ENCODE measurements around the gene ATOH8.

Gene ATOH8

DNA sequence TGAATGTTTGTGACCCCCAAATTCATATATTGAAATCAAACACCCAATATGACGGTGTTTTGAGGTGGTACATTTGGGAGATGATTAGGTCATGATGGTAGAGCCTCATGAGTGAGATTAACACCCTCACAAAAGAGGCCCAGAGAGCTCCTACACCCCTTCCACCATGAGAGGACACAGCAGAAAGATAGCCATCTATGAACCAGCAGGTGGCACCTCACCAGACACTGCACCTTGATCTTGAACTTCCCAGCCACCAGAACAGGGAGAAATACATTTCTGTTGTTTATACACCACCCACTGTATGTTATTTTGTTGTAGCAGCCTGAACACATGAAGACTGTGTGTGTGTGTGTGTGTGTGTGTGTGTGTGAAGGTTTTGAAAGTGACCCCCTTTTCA lies 76.9 kb downstream of the ATOH8 start:
- H3K9me3 ChIP-seq: no peaks in the 10 kb centered on the region
- no peaks in the 10 kb centered on the region for H3K4me1 ChIP-seq
- no peaks in the 10 kb centered on the region for H3K36me3 ChIP-seq (replicated peaks)
- no peak overlapping the region for H3K4me3 ChIP-seq
- H3K27me3 ChIP-seq (ENCODE audit: low read depth): peaks cover 4% of the 10 kb centered on the region; the same call in 1 of the 2 replicates
- in situ Hi-C loops (cut with MboI; ENCODE audit: low sequenced_read_pairs): no loop called here
- DNase-seq (ENCODE audit: low spot score in 2 of 2): no peak

DNA sequence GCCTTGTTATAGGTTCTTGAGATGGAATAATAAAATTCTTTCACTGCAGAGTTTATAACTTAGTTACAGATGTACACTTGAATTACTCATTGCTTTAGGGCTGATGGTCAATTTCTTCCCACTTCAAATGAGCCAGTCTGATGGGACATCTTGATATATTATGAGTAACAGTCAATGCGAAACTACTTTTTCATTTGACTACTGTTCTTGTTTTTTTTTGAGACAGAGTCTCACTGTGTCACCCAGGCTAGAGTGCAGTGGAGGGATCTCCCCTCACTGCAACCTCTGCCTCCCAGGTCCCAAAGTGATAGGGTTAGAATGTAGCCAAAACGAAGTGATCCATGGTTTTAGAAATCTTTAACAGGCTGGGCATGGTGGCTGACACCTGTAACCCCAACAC lies 77.9 kb downstream of the ATOH8 start:
- in situ Hi-C loops (cut with MboI; ENCODE audit: low sequenced_read_pairs): no loop called here
- H3K36me3 ChIP-seq (replicated peaks): no peaks in the 10 kb centered on the region
- no peaks in the 10 kb centered on the region for H3K9me3 ChIP-seq
- H3K27me3 ChIP-seq (ENCODE audit: low read depth): peaks cover 4% of the 10 kb centered on the region; the same call in 1 of the 2 replicates
- DNase-seq (ENCODE audit: low spot score in 2 of 2): no peak
- no peaks in the 10 kb centered on the region for H3K4me1 ChIP-seq
- no peak overlapping the region for H3K4me3 ChIP-seq

DNA sequence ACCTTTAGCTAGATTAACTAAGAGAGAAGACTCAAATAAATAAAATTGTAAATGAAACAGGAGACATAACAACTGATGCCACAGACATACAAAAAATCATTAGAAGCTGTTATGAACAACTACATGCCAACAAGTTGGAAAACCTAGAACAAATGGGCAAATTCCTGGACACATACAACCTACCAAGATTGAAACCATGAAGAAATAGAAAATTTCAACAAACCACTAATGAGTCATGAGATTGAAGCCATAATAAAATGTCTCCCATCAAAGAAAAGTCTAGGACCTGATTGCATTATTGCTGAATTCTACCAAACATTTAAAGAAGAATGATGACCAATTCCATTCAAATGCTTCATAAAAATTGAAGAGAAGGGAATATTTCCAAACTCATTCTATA lies 80.7 kb downstream of the ATOH8 start:
- no peaks in the 10 kb centered on the region for H3K4me1 ChIP-seq
- no peak for DNase-seq (ENCODE audit: low spot score in 2 of 2)
- no peak overlapping the region for H3K4me3 ChIP-seq
- no peaks in the 10 kb centered on the region for H3K9me3 ChIP-seq
- in situ Hi-C loops (cut with MboI; ENCODE audit: low sequenced_read_pairs): no loop called here
- H3K27me3 ChIP-seq (ENCODE audit: low read depth): peaks cover 4% of the 10 kb centered on the region; the same call in 1 of the 2 replicates
- H3K36me3 ChIP-seq (replicated peaks): no peaks in the 10 kb centered on the region

Measured in HAP-1 (cell line).